B cell (primary cell): ENCODE results near the gene CNRIP1. TPM values are rescaled to one million over a fixed set of nuclear protein-coding genes. Genes with fewer than 3 reads are reported as not detected.

ENCODE experiments used
- ATAC-seq: fragments of 200-7000 bp; cut with Tn5 transposase; one replicate; pipeline ENCODE4 v1.10.0; 2021; ENCODE audit warnings: low read depth, mild to moderate bottlenecking, moderate number of reproducible peaks, moderate library complexity
- CTCF ChIA-PET: fragments of 350-600 bp; sonication (Branson Sonifier 250); formaldehyde crosslinking; loops from one replicate; lab custom pipeline; 2021; ENCODE audit warnings: antibody characterized with exemption, inconsistent platforms; lab: Charles Lee
- POLR2A ChIA-PET: fragments of 350-600 bp; sonication (Branson Sonifier 250); formaldehyde crosslinking; loops from one replicate; lab custom pipeline; 2021; ENCODE audit warnings: antibody characterized with exemption; lab: Charles Lee
- DNase-seq: peaks from one replicate; pipeline ENCODE4 v3.0.0; 2013
- H2AFZ ChIP-seq: 2 replicates; pipeline ENCODE4 v1.6.1; 2012; ENCODE audit warnings: mild to moderate bottlenecking, low read depth, low read length; ENCODE audit not compliant: insufficient read depth, poor library complexity, severe bottlenecking
- H3K27ac ChIP-seq, 2 donors: 1 replicate in 1 of 2; 2 replicates in 1 of 2; pipeline ENCODE4 v1.5.1; 2012 to 2013; ENCODE audit warnings: low read length in 2 of 2, mild to moderate bottlenecking in 2 of 2, moderate library complexity in 1 of 2
- H3K27me3 ChIP-seq, 4 experiments: fragments of 200-600 bp in 1 of 4; sonication (generic) in 1 of 4; replicated peaks in 1 of 4; 1 replicate in 2 of 4; 2 replicates in 2 of 4; pipeline versions ENCODE4 v1.6.1 to v1.7.0; 2013 to 2016; ENCODE audit warnings: low read length in 3 of 4, mild to moderate bottlenecking in 2 of 4, mixed read lengths in 1 of 4, moderate library complexity in 1 of 4; ENCODE audit not compliant: insufficient read depth in 4 of 4, control insufficient read depth in 3 of 4; ENCODE audit errors: control extremely low read depth in 1 of 4
- H3K36me3 ChIP-seq, 2 experiments: replicated peaks in 1 of 2; 1 replicate in 1 of 2; 2 replicates in 1 of 2; pipeline versions ENCODE4 v1.6.1 to v1.7.1; 2013; ENCODE audit warnings: low read length in 1 of 2; ENCODE audit not compliant: insufficient read depth in 2 of 2, control insufficient read depth in 1 of 2; ENCODE audit errors: control extremely low read depth in 1 of 2, extremely low read depth in 1 of 2
- H3K4me1 ChIP-seq, 2 donors: fragments of 200-600 bp in 1 of 2; sonication (generic) in 1 of 2; 1 replicate in 1 of 2; 2 replicates in 1 of 2; pipeline versions ENCODE4 v1.5.1 to v1.6.1; 2013 to 2017; ENCODE audit warnings: low read length in 2 of 2; ENCODE audit not compliant: control insufficient read depth in 2 of 2, insufficient read depth in 2 of 2
- H3K4me2 ChIP-seq: replicated peaks from 2 replicates; pipeline ENCODE3; 2012; ENCODE audit warnings: mild to moderate bottlenecking, low read depth, low read length; ENCODE audit not compliant: poor library complexity, severe bottlenecking
- H3K4me3 ChIP-seq, 5 experiments: fragments of 200-600 bp in 1 of 5; sonication (generic) in 1 of 5; 1 replicate in 3 of 5; 2 replicates in 2 of 5; pipeline versions ENCODE4 v1.5.1 to v1.7.0; 2011 to 2016; ENCODE audit warnings: low read length in 4 of 5, mild to moderate bottlenecking in 4 of 5, low read depth in 2 of 5, control low read depth in 1 of 5, moderate library complexity in 1 of 5; ENCODE audit not compliant: insufficient read depth in 1 of 5; ENCODE audit errors: control extremely low read depth in 1 of 5, extremely low read depth in 1 of 5
- H3K79me2 ChIP-seq: fragments of 200-600 bp; sonication (generic); one replicate; pipeline ENCODE4 v1.6.0; 2016; ENCODE audit warnings: low read length; ENCODE audit not compliant: control insufficient read depth, insufficient read depth
- H3K9ac ChIP-seq: fragments of 200-600 bp; sonication (generic); 2 replicates; pipeline ENCODE4 v1.6.1; 2017; ENCODE audit warnings: mild to moderate bottlenecking, low read length, moderate library complexity
- H3K9me3 ChIP-seq, 3 donors: one replicate each; pipeline versions ENCODE4 v1.6.1 to v1.7.1; 2013; ENCODE audit warnings: low read length in 2 of 3; ENCODE audit not compliant: control insufficient read depth in 2 of 3, insufficient read depth in 1 of 3; ENCODE audit errors: control extremely low read depth in 1 of 3
- H4K20me1 ChIP-seq: 2 replicates; pipeline ENCODE4 v1.6.0; 2012; ENCODE audit warnings: mild to moderate bottlenecking, low read length; ENCODE audit not compliant: insufficient read depth, control insufficient read depth, poor library complexity, severe bottlenecking
- H3K27ac Mint-ChIP-seq: one replicate; pipeline ENCODE4 v1.8.0; 2021; ENCODE audit warnings: mixed read lengths
- H3K27me3 Mint-ChIP-seq: one replicate; pipeline ENCODE4 v1.8.0; 2021; ENCODE audit warnings: mixed read lengths
- H3K4me1 Mint-ChIP-seq: one replicate; pipeline ENCODE4 v1.8.0; 2021; ENCODE audit warnings: mixed read lengths
- H3K4me3 Mint-ChIP-seq: one replicate; pipeline ENCODE4 v1.8.0; 2021; ENCODE audit warnings: mixed read lengths
- H3K9me3 Mint-ChIP-seq: one replicate; pipeline ENCODE4 v1.8.0; 2022; ENCODE audit warnings: mixed read lengths; ENCODE audit not compliant: insufficient read depth
- EZH2 ChIP-seq: IDR thresholded peaks from 2 replicates; pipeline ENCODE4 v1.6.1; 2012; ENCODE audit warnings: borderline replicate concordance, low read depth, mild to moderate bottlenecking, moderate library complexity, low read length; ENCODE audit not compliant: insufficient read depth, poor library complexity, severe bottlenecking
- WGBS: methylation state at CpG from one replicate; pipeline ENCODE4 v1.1.5; 2013; ENCODE audit warnings: missing lambda C conversion rate; ENCODE audit not compliant: insufficient coverage; 5-methylcytosine and 5-hydroxymethylcytosine counted together
- intact Hi-C: fragments of 100-400 bp; cut with micrococcal nuclease; formaldehyde crosslinking; loops from one replicate; pipeline ENCODE4 v1.10.0; 2022
- polyA plus RNA-seq: library from polyadenylated mRNA; depleted of rRNA; stranded (reverse); fragments of >200 nt; gene quantifications from 2 replicates; pipeline ENCODE4 v1.2.3, GENCODE V29; 2012
- total RNA-seq, 2 donors: library from RNA; stranded (reverse); fragments of 120-200 nt in 1 of 2; gene quantifications; 1 replicate in 1 of 2; 2 replicates in 1 of 2; pipeline versions ENCODE4 v1.2.3 to v1.2.4, GENCODE V29; 2013 to 2022
- TF ChIP-seq, protein P1 (sequence below): fragments of 200-600 bp; IDR thresholded peaks from one replicate; pipeline ENCODE4 v1.8.0; 2022; ENCODE audit warnings: antibody characterized with exemption, mild to moderate bottlenecking

CNRIP1 gene
- total and polyA plus RNA-seq, 2 donors (not counting 1 experiment from before 2014, with no cell fraction given): not detected

DNA sequence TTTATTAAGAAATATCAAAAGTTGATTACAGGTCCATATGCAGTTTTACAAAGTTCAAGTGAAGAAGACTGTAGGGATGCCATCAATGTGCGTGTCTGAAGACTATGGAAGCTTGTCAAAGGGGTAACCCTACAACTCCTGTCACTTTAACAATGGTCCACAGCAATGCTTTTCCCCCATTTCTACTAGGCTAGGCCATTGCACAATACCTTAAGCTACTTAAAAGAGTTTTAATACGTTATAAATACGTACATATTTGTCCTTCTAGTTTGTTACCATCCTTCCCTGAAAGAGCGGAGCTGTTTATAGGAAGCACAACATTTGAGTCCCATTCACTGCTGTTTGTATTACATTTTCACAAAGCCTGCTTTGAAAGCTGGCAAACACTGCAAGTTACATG, 26.7 kb downstream of the CNRIP1 start:
- POLR2A ChIA-PET: no interaction called here

DNA sequence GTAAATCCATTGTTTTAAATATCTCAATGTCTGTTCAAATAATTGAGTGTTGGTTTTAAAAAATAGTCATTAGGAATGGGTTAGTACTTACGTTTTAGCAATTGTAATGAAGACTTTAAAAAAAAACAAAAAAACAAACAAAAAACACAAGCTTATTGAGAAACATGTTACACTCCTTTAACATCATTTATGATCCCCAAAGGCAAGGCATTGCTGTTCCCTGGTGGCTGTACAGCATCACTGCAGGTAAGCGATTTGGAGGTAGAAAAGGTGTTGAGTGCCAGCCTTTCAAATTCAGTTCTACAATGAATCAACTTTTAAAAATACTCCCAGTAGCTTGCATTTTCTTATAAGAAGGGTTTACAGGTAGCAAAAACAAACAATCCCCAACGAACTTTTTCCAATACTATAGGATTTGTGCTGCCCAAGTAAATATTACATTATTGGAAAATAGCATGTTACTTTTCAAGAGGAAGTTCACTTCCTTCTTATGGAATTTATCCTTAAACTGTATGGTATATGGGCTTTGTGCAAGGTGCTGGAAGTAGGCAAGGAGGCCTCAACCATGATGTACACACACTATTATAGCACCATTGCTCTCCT, 27.5 kb downstream of the CNRIP1 start:
- Histone ChIP-seq H3K9ac (no peak overlapping the region), H3K79me2 (no peaks in the 10 kb centered on the region), H3K27me3 (no peaks in the 10 kb centered on the region), H3K4me1 (peaks cover 11 to 12% of the 10 kb centered on the region in 2 donors), H2AFZ (no peak overlapping the region), H4K20me1 (no peaks in the 10 kb centered on the region), H3K9me3 (no peaks in the 10 kb centered on the region), H3K4me3 (no peak overlapping the region), H3K4me2 (no peak overlapping the region), H3K27ac (no peak overlapping the region), H3K36me3 (no peaks in the 10 kb centered on the region)
- TF ChIP-seq, protein P1, sequence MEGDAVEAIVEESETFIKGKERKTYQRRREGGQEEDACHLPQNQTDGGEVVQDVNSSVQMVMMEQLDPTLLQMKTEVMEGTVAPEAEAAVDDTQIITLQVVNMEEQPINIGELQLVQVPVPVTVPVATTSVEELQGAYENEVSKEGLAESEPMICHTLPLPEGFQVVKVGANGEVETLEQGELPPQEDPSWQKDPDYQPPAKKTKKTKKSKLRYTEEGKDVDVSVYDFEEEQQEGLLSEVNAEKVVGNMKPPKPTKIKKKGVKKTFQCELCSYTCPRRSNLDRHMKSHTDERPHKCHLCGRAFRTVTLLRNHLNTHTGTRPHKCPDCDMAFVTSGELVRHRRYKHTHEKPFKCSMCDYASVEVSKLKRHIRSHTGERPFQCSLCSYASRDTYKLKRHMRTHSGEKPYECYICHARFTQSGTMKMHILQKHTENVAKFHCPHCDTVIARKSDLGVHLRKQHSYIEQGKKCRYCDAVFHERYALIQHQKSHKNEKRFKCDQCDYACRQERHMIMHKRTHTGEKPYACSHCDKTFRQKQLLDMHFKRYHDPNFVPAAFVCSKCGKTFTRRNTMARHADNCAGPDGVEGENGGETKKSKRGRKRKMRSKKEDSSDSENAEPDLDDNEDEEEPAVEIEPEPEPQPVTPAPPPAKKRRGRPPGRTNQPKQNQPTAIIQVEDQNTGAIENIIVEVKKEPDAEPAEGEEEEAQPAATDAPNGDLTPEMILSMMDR: peak; percentile 74
- TF ChIP-seq EZH2: no peak
- Mint-ChIP-seq H3K4me3 (no peak overlapping the region), H3K27ac (no peak overlapping the region), H3K27me3 (no peaks in the 10 kb centered on the region), H3K9me3 (no peaks in the 10 kb centered on the region), H3K4me1 (peaks cover 20% of the 10 kb centered on the region)
- DNase-seq: peak; percentile 41
- ChIA-PET CTCF (interaction anchor here (0.7 to 5.5 kb wide), 13 partner anchors 10 to 261 kb away, joined by 3 to 36 read pairs (median 4); no protein-coding TSS in a partner anchor), POLR2A (no interaction called here)
- intact Hi-C loops: no loop called here
- no CpG with 5 or more reads among the region's 3 CpGs for WGBS
- ATAC-seq: no peak

More for the DNA sequence above, 26.7 kb downstream of the CNRIP1 start:
- peaks cover 18% of the 10 kb centered on the region for H3K4me1 Mint-ChIP-seq
- H3K4me2 ChIP-seq: no peak overlapping the region
- no peaks in the 10 kb centered on the region for H4K20me1 ChIP-seq
- no peak overlapping the region for H3K9ac ChIP-seq
- H3K4me1 ChIP-seq: peaks cover 11 to 12% of the 10 kb centered on the region in 2 donors
- TF ChIP-seq, protein P1: no peak
- no peak for TF ChIP-seq EZH2
- H3K27me3 Mint-ChIP-seq: no peaks in the 10 kb centered on the region
- H3K4me3 Mint-ChIP-seq: no peak overlapping the region
- H3K9me3 ChIP-seq: no peaks in the 10 kb centered on the region
- H3K36me3 ChIP-seq: no peaks in the 10 kb centered on the region
- no peak overlapping the region for H3K27ac Mint-ChIP-seq
- ATAC-seq (no peak), DNase-seq (no peak)
- no peak overlapping the region for H2AFZ ChIP-seq
- 96% methylated on average over 4 of the region's 4 CpGs for WGBS
- no peak overlapping the region for H3K4me3 ChIP-seq
- no peaks in the 10 kb centered on the region for H3K79me2 ChIP-seq
- intact Hi-C loops: no loop called here
- H3K9me3 Mint-ChIP-seq: no peaks in the 10 kb centered on the region
- CTCF ChIA-PET: interaction anchor here (1.9 to 5.5 kb wide), 5 partner anchors 11 to 171 kb away, joined by 8 to 36 read pairs (median 17); no protein-coding TSS in a partner anchor
- H3K27ac ChIP-seq: no peak overlapping the region
- H3K27me3 ChIP-seq: no peaks in the 10 kb centered on the region
